ENCODE measurements around the gene THSD7A.
"Not testable (repeated sequence)": the region's sequence is repeated elsewhere in the genome, so short reads cannot be mapped to it uniquely, and the experiment has no call there.

The THSD7A gene

GRCh38 chr7:11473807-11474424 lies 358.1 kb downstream of the THSD7A start:
- FAIRE-seq = no peak
- DNase-seq (ENCODE audit: insufficient read length, low spot score) = no peak

GRCh38 chr7:11473220-11473619 lies 358.8 kb downstream of the THSD7A start:
- FAIRE-seq (no peak), DNase-seq (ENCODE audit: insufficient read length, low spot score) (no peak)

- DNase-seq (ENCODE audit: insufficient read length, low spot score) (no peak), FAIRE-seq (no peak)
These were observed 359.4 kb downstream of the THSD7A start for GRCh38 chr7:11472646-11473045.

- FAIRE-seq (no peak), DNase-seq (ENCODE audit: insufficient read length, low spot score) (no peak)
These were observed 360.7 kb downstream of the THSD7A start for GRCh38 chr7:11471255-11471654.

- DNase-seq (ENCODE audit: insufficient read length, low spot score) (no peak), FAIRE-seq (no peak)
These were observed 362.8 kb downstream of the THSD7A start for GRCh38 chr7:11469028-11469745.

GRCh38 chr7:11466517-11467105 lies 365.4 kb downstream of the THSD7A start:
- DNase-seq (ENCODE audit: insufficient read length, low spot score) = no peak
- FAIRE-seq = no peak

GRCh38 chr7:11464624-11465023 lies 367.4 kb downstream of the THSD7A start:
- DNase-seq (ENCODE audit: insufficient read length, low spot score) = no peak
- FAIRE-seq = no peak

- no peak for FAIRE-seq
These were observed 370.1 kb downstream of the THSD7A start for GRCh38 chr7:11461946-11462345.

GRCh38 chr7:11458736-11459483 lies 373.1 kb downstream of the THSD7A start:
- FAIRE-seq (no peak), DNase-seq (ENCODE audit: insufficient read length, low spot score) (no peak)

More at GRCh38 chr7:11461946-11462345, 370.1 kb downstream of the THSD7A start:
- DNase-seq (ENCODE audit: insufficient read length, low spot score) = no peak

GRCh38 chr7:11457419-11457818 lies 374.6 kb downstream of the THSD7A start:
- DNase-seq (ENCODE audit: insufficient read length, low spot score) (no peak), FAIRE-seq (no peak)

GRCh38 chr7:11456574-11456973 lies 375.4 kb downstream of the THSD7A start:
- no peak for DNase-seq (ENCODE audit: insufficient read length, low spot score)
- no peak for FAIRE-seq

- FAIRE-seq (no peak), DNase-seq (ENCODE audit: insufficient read length, low spot score) (no peak)
These were observed 379.5 kb downstream of the THSD7A start for GRCh38 chr7:11452476-11452875.

GRCh38 chr7:11450281-11450680 lies 381.7 kb downstream of the THSD7A start:
- DNase-seq (ENCODE audit: insufficient read length, low spot score) (no peak), FAIRE-seq (no peak)

- FAIRE-seq (no peak), DNase-seq (ENCODE audit: insufficient read length, low spot score) (no peak)
These were observed 382.7 kb downstream of the THSD7A start for GRCh38 chr7:11449316-11449715.

GRCh38 chr7:11448323-11448722 lies 383.7 kb downstream of the THSD7A start:
- DNase-seq (ENCODE audit: insufficient read length, low spot score) (no peak), FAIRE-seq (no peak)

GRCh38 chr7:11447106-11447505 lies 384.9 kb downstream of the THSD7A start:
- FAIRE-seq (no peak), DNase-seq (ENCODE audit: insufficient read length, low spot score) (no peak)

- FAIRE-seq; DNase-seq (ENCODE audit: insufficient read length, low spot score): not testable (repeated sequence)
These were observed 388.1 kb downstream of the THSD7A start for GRCh38 chr7:11443934-11444333.

GRCh38 chr7:11437994-11438393 lies 394.0 kb downstream of the THSD7A start:
- FAIRE-seq (no peak), DNase-seq (ENCODE audit: insufficient read length, low spot score) (no peak)

GRCh38 chr7:11436773-11437524 lies 395.0 kb downstream of the THSD7A start:
- FAIRE-seq (no peak), DNase-seq (ENCODE audit: insufficient read length, low spot score) (no peak)

- no peak for FAIRE-seq
- no peak for DNase-seq (ENCODE audit: insufficient read length, low spot score)
These were observed 395.7 kb downstream of the THSD7A start for GRCh38 chr7:11436316-11436715.

- DNase-seq (ENCODE audit: insufficient read length, low spot score) = no peak
- no peak for FAIRE-seq
These were observed 397.6 kb downstream of the THSD7A start for GRCh38 chr7:11434366-11434765.

Measured in GM19239 (cell line).